WTC11 (cell line): ENCODE measurements around the gene LMF1. TPM values are rescaled to one million over a fixed set of nuclear protein-coding genes. Genes with fewer than 3 reads are reported as not detected.

Experiments
- ATAC-seq: fragments of 200-7000 bp; cut with Tn5 transposase; 2 replicates; pipeline ENCODE4 v1.10.0; 2021; ENCODE audit warnings: mild to moderate bottlenecking, moderate library complexity
- CTCF ChIA-PET: fragments of 300-600 bp; sonication (Branson Sonifier 250); formaldehyde crosslinking; loops from one replicate; lab custom pipeline; 2021; ENCODE audit warnings: antibody characterized with exemption; lab: Charles Lee
- POLR2A ChIA-PET: fragments of 350-600 bp; sonication (Branson Sonifier 250); formaldehyde crosslinking; loops from one replicate; lab custom pipeline; 2021; ENCODE audit warnings: antibody characterized with exemption; lab: Charles Lee
- DNase-seq: peaks from one replicate; pipeline ENCODE4 v3.0.0; 2021; ENCODE audit warnings: low spot score
- H3K27ac Mint-ChIP-seq: 2 replicates; pipeline ENCODE4 v1.8.0; 2021; ENCODE audit warnings: mixed read lengths
- H3K27me3 Mint-ChIP-seq: 2 replicates; pipeline ENCODE4 v1.8.0; 2021; ENCODE audit warnings: low read depth, mild to moderate bottlenecking, moderate library complexity, mixed read lengths
- H3K36me3 Mint-ChIP-seq: 2 replicates; pipeline ENCODE4 v1.8.0; 2021; ENCODE audit warnings: mixed read lengths
- H3K4me1 Mint-ChIP-seq: 2 replicates; pipeline ENCODE4 v1.8.0; 2022; ENCODE audit warnings: mixed read lengths
- H3K4me3 Mint-ChIP-seq: 2 replicates; pipeline ENCODE4 v1.8.0; 2021; ENCODE audit warnings: mild to moderate bottlenecking, moderate library complexity, mixed read lengths
- H3K9me3 Mint-ChIP-seq: 2 replicates; pipeline ENCODE4 v1.8.0; 2021; ENCODE audit warnings: mixed read lengths
- EMX1 ChIP-seq: fragments of 250-450 bp; sonication (Bioruptor Pico); IDR thresholded peaks from 2 replicates; pipeline ENCODE4 v1.8.0; 2021; ENCODE audit warnings: mild to moderate bottlenecking
- FOXK1 ChIP-seq: sonication (generic); formaldehyde crosslinking; IDR thresholded peaks from 2 replicates; pipeline ENCODE4 v1.8.0; 2022; ENCODE audit warnings: mild to moderate bottlenecking, moderate library complexity, missing genetic modification reagents
- FOXP1 ChIP-seq: sonication (generic); formaldehyde crosslinking; IDR thresholded peaks from 2 replicates; pipeline ENCODE4 v1.8.0; 2022; ENCODE audit warnings: missing genetic modification reagents, mild to moderate bottlenecking, moderate library complexity, borderline replicate concordance
- HMGA2 ChIP-seq: fragments of 250-450 bp; sonication (Bioruptor Pico); IDR thresholded peaks from 2 replicates; pipeline ENCODE4 v1.4.0; 2021; ENCODE audit warnings: mild to moderate bottlenecking, moderate library complexity
- IRF2 ChIP-seq: sonication (generic); formaldehyde crosslinking; IDR thresholded peaks from 2 replicates; pipeline ENCODE4 v1.8.0; 2022; ENCODE audit warnings: low read depth, missing genetic modification reagents, borderline replicate concordance
- MYBL2 ChIP-seq: sonication (generic); formaldehyde crosslinking; IDR thresholded peaks from 2 replicates; pipeline ENCODE4 v1.8.1; 2023; ENCODE audit warnings: mild to moderate bottlenecking, moderate library complexity, missing genetic modification reagents
- NR1H2 ChIP-seq: sonication (generic); formaldehyde crosslinking; IDR thresholded peaks from 2 replicates; pipeline ENCODE4 v1.9.0; 2021; ENCODE audit warnings: mild to moderate bottlenecking, moderate library complexity, missing genetic modification reagents
- SMAD4 ChIP-seq: sonication (generic); formaldehyde crosslinking; IDR thresholded peaks from 2 replicates; pipeline ENCODE4 v1.8.0; 2022; ENCODE audit warnings: mild to moderate bottlenecking, missing genetic modification reagents
- SP1 ChIP-seq: sonication (generic); formaldehyde crosslinking; conservative IDR thresholded peaks from 2 replicates; pipeline ENCODE4 v1.8.1; 2022; ENCODE audit warnings: missing genetic modification reagents
- TEAD4 ChIP-seq: sonication (generic); formaldehyde crosslinking; IDR thresholded peaks from 2 replicates; pipeline ENCODE4 v1.8.0; 2022; ENCODE audit warnings: mild to moderate bottlenecking, missing genetic modification reagents
- total RNA-seq: library from RNA; stranded (reverse); gene quantifications from 3 replicates; pipeline ENCODE4 v1.2.3, GENCODE V29; 2021
- TF ChIP-seq, protein P1 (sequence below): sonication (generic); formaldehyde crosslinking; IDR thresholded peaks from 2 replicates; pipeline ENCODE4 v1.8.1; 2022; ENCODE audit warnings: mild to moderate bottlenecking, missing genetic modification reagents, moderate library complexity, borderline replicate concordance
- TF ChIP-seq, protein P2 (sequence below): sonication (generic); formaldehyde crosslinking; IDR thresholded peaks from 2 replicates; pipeline ENCODE4 v1.8.0; 2022; ENCODE audit warnings: mild to moderate bottlenecking, missing genetic modification reagents
- TF ChIP-seq, protein P3 (sequence below): fragments of 250-450 bp; sonication (Bioruptor Pico); IDR thresholded peaks from 2 replicates; pipeline ENCODE4 v1.9.0; 2021; ENCODE audit warnings: mild to moderate bottlenecking
- TF ChIP-seq, protein P4 (sequence below): sonication (generic); formaldehyde crosslinking; IDR thresholded peaks from 2 replicates; pipeline ENCODE4 v1.8.1; 2023; ENCODE audit warnings: mild to moderate bottlenecking, missing genetic modification reagents, moderate library complexity
- TF ChIP-seq, protein P5 (sequence below): sonication (generic); formaldehyde crosslinking; IDR thresholded peaks from 2 replicates; pipeline ENCODE4 v1.8.1; 2023; ENCODE audit warnings: mild to moderate bottlenecking, missing genetic modification reagents
- TF ChIP-seq, protein P6 (sequence below): sonication (generic); formaldehyde crosslinking; IDR thresholded peaks from 2 replicates; pipeline ENCODE4 v1.8.0; 2023; ENCODE audit warnings: missing genetic modification reagents, mild to moderate bottlenecking, borderline replicate concordance
- TF ChIP-seq, protein P7 (sequence below): sonication (generic); formaldehyde crosslinking; IDR thresholded peaks from 2 replicates; pipeline ENCODE4 v1.8.0; 2022; ENCODE audit warnings: mild to moderate bottlenecking, missing genetic modification reagents

The LMF1 gene
- total RNA-seq, 1 experiment from 2014 or later: 10.5 TPM

DNA sequence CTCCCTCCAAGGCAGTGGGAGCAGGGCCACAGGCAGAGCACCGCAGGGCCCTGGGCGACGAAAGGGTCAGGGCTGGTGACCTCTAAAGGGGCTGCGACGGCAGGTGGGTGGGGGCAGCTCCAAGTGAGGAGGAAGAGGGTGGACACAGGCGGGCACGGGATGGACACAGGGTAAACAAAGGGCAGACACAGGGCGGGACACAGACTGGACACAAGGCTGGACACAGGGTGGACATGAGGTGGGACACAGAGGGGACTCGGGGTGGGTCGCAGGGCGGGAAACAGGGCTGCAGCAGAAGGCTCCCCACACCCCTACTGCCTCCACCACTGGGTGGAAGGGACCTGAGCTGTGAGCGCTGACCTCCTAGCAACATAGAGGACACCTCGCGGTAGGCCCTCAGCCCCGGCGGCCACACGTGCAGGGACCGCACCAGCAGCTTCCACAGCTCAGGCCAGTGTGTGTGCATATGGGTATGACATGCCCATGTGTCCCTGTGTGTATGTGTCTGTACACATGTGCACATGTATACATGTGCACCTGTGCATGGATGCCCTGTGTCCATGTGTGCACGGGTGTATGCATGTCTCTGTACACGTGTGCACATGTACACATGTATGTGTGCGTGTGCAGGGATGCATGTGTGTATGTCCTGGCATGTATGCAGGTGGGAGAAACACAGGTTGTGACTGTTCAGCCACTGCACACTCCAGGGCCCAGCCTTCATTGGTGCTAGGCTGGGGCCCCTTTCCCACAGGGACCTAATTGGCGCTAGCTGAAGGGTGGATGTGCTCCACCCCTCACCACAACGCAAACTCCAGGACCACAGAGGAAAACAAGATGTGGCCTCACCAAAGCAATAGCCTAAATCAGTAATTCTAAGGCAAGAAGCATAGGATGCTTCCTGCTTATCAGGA is 7.6 kb downstream of the LMF1 start (continued):
- TF ChIP-seq, protein P1, sequence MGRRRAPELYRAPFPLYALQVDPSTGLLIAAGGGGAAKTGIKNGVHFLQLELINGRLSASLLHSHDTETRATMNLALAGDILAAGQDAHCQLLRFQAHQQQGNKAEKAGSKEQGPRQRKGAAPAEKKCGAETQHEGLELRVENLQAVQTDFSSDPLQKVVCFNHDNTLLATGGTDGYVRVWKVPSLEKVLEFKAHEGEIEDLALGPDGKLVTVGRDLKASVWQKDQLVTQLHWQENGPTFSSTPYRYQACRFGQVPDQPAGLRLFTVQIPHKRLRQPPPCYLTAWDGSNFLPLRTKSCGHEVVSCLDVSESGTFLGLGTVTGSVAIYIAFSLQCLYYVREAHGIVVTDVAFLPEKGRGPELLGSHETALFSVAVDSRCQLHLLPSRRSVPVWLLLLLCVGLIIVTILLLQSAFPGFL: no peak
- TF ChIP-seq, protein P2, sequence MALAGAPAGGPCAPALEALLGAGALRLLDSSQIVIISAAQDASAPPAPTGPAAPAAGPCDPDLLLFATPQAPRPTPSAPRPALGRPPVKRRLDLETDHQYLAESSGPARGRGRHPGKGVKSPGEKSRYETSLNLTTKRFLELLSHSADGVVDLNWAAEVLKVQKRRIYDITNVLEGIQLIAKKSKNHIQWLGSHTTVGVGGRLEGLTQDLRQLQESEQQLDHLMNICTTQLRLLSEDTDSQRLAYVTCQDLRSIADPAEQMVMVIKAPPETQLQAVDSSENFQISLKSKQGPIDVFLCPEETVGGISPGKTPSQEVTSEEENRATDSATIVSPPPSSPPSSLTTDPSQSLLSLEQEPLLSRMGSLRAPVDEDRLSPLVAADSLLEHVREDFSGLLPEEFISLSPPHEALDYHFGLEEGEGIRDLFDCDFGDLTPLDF (CRISPR knock-in tag): no peak
- TF ChIP-seq, all 79 proteins: peak for 0

DNA sequence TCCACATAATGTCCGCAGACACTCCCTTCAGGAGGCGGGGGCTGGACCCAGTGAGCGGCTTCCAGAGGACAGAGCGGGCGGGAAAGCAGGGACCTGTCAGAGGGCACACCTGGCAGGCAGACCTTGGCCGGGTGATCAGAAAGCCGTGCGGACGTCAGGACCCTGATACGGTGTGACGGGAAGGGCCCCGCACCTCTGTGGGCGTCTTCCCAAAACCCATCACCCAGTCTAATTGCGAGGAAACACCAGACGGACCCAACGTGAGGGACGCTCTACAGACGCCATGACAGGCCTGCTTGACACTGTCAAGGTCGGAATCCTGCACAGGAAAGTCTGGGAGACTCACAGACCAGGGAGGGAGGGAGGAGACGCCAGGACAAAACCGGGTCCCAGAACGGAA is 8.4 kb downstream of the LMF1 start:
- Mint-ChIP-seq H3K4me1 (no peaks in the 10 kb centered on the region), H3K27me3 (no peaks in the 10 kb centered on the region), H3K4me3 (no peak overlapping the region), H3K9me3 (no peaks in the 10 kb centered on the region; the same call in 1 of the 2 replicates), H3K36me3 (peaks cover 5% of the 10 kb centered on the region), H3K27ac (no peak overlapping the region)
- POLR2A ChIA-PET: no interaction called here
- TF ChIP-seq HMGA2 (CRISPR knock-in tag): no peak
- no peak for TF ChIP-seq TEAD4 (CRISPR knock-in tag)
- no peak for TF ChIP-seq SMAD4 (CRISPR knock-in tag)
- no peak for TF ChIP-seq SP1 (CRISPR knock-in tag)
- no peak for TF ChIP-seq NR1H2 (CRISPR knock-in tag)
- no peak for TF ChIP-seq FOXK1 (CRISPR knock-in tag)
- TF ChIP-seq, protein P3, sequence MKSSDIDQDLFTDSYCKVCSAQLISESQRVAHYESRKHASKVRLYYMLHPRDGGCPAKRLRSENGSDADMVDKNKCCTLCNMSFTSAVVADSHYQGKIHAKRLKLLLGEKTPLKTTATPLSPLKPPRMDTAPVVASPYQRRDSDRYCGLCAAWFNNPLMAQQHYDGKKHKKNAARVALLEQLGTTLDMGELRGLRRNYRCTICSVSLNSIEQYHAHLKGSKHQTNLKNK (CRISPR knock-in tag): no peak
- no peak for TF ChIP-seq FOXP1 (CRISPR knock-in tag)
- no peak for TF ChIP-seq IRF2
- TF ChIP-seq, protein P4, sequence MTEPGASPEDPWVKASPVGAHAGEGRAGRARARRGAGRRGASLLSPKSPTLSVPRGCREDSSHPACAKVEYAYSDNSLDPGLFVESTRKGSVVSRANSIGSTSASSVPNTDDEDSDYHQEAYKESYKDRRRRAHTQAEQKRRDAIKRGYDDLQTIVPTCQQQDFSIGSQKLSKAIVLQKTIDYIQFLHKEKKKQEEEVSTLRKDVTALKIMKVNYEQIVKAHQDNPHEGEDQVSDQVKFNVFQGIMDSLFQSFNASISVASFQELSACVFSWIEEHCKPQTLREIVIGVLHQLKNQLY (CRISPR knock-in tag): no peak
- TF ChIP-seq EMX1 (CRISPR knock-in tag): no peak
- TF ChIP-seq, protein P1: no peak
- TF ChIP-seq MYBL2 (CRISPR knock-in tag): no peak
- TF ChIP-seq, protein P5, sequence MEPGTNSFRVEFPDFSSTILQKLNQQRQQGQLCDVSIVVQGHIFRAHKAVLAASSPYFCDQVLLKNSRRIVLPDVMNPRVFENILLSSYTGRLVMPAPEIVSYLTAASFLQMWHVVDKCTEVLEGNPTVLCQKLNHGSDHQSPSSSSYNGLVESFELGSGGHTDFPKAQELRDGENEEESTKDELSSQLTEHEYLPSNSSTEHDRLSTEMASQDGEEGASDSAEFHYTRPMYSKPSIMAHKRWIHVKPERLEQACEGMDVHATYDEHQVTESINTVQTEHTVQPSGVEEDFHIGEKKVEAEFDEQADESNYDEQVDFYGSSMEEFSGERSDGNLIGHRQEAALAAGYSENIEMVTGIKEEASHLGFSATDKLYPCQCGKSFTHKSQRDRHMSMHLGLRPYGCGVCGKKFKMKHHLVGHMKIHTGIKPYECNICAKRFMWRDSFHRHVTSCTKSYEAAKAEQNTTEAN: no peak
- TF ChIP-seq, protein P6, sequence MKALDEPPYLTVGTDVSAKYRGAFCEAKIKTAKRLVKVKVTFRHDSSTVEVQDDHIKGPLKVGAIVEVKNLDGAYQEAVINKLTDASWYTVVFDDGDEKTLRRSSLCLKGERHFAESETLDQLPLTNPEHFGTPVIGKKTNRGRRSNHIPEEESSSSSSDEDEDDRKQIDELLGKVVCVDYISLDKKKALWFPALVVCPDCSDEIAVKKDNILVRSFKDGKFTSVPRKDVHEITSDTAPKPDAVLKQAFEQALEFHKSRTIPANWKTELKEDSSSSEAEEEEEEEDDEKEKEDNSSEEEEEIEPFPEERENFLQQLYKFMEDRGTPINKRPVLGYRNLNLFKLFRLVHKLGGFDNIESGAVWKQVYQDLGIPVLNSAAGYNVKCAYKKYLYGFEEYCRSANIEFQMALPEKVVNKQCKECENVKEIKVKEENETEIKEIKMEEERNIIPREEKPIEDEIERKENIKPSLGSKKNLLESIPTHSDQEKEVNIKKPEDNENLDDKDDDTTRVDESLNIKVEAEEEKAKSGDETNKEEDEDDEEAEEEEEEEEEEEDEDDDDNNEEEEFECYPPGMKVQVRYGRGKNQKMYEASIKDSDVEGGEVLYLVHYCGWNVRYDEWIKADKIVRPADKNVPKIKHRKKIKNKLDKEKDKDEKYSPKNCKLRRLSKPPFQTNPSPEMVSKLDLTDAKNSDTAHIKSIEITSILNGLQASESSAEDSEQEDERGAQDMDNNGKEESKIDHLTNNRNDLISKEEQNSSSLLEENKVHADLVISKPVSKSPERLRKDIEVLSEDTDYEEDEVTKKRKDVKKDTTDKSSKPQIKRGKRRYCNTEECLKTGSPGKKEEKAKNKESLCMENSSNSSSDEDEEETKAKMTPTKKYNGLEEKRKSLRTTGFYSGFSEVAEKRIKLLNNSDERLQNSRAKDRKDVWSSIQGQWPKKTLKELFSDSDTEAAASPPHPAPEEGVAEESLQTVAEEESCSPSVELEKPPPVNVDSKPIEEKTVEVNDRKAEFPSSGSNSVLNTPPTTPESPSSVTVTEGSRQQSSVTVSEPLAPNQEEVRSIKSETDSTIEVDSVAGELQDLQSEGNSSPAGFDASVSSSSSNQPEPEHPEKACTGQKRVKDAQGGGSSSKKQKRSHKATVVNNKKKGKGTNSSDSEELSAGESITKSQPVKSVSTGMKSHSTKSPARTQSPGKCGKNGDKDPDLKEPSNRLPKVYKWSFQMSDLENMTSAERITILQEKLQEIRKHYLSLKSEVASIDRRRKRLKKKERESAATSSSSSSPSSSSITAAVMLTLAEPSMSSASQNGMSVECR: no peak
- TF ChIP-seq, protein P7, sequence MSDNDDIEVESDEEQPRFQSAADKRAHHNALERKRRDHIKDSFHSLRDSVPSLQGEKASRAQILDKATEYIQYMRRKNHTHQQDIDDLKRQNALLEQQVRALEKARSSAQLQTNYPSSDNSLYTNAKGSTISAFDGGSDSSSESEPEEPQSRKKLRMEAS (CRISPR knock-in tag): no peak
- CTCF ChIA-PET: no interaction called here
- DNase-seq (no peak), ATAC-seq (no peak)
